CD4-positive, alpha-beta memory T cell (primary cell): Measurements from ENCODE around the gene KCNJ18. TPM values are rescaled to one million over a fixed set of nuclear protein-coding genes. Genes with fewer than 3 reads are reported as not detected.
"Not testable (repeated sequence)": the region's sequence is repeated elsewhere in the genome, so short reads cannot be mapped to it uniquely, and the experiment has no call there.

Source experiments
- CTCF ChIA-PET: fragments of 350-600 bp; sonication (Branson Sonifier 250); formaldehyde crosslinking; loops from one replicate; lab custom pipeline; 2021; ENCODE audit warnings: inconsistent platforms; ENCODE audit not compliant: partially characterized antibody; lab: Charles Lee
- POLR2A ChIA-PET: fragments of 350-600 bp; sonication (Branson Sonifier 250); formaldehyde crosslinking; loops from one replicate; lab custom pipeline; 2021; ENCODE audit not compliant: partially characterized antibody; lab: Charles Lee
- DNase-seq, 5 donors: peaks; one replicate each; pipeline versions ENCODE4 v3.0.0 to v3.0.0-alpha.2; 2020 to 2022; ENCODE audit warnings: mixed read lengths in 1 of 5
- H3K27ac ChIP-seq: one replicate; pipeline ENCODE4 v1.7.0; 2013; ENCODE audit warnings: low read depth, low read length
- H3K27me3 ChIP-seq: 2 replicates; pipeline ENCODE4 v1.7.0; 2013; ENCODE audit warnings: mild to moderate bottlenecking, low read length, moderate library complexity; ENCODE audit not compliant: insufficient read depth
- H3K36me3 ChIP-seq: 2 replicates; pipeline ENCODE4 v1.7.0; 2013; ENCODE audit warnings: mild to moderate bottlenecking, low read length, moderate library complexity; ENCODE audit not compliant: insufficient read depth
- H3K4me1 ChIP-seq: 2 replicates; pipeline ENCODE4 v1.7.0; 2013; ENCODE audit warnings: mild to moderate bottlenecking, low read length, moderate library complexity; ENCODE audit not compliant: insufficient read depth
- H3K4me3 ChIP-seq, 2 donors: one replicate each; pipeline ENCODE4 v1.7.0; 2013; ENCODE audit warnings: low read length in 2 of 2, mild to moderate bottlenecking in 1 of 2
- H3K9me3 ChIP-seq, 2 donors: one replicate each; pipeline ENCODE4 v1.7.0; 2013; ENCODE audit warnings: low read length in 2 of 2, control low read depth in 1 of 2; ENCODE audit not compliant: control insufficient read depth in 1 of 2
- H3K27ac Mint-ChIP-seq, 7 donors: one replicate each; pipeline ENCODE4 v1.8.0; 2020 to 2021; ENCODE audit warnings: mixed read lengths in 7 of 7, mild to moderate bottlenecking in 6 of 7, inconsistent platforms in 3 of 7, moderate library complexity in 3 of 7
- H3K27me3 Mint-ChIP-seq, 2 donors: one replicate each; pipeline ENCODE4 v1.8.0; 2020 to 2021; ENCODE audit warnings: mixed read lengths in 2 of 2
- H3K36me3 Mint-ChIP-seq, 2 donors: one replicate each; pipeline ENCODE4 v1.8.0; 2020 to 2021; ENCODE audit warnings: mixed read lengths in 2 of 2, inconsistent platforms in 1 of 2, mild to moderate bottlenecking in 1 of 2
- H3K4me1 Mint-ChIP-seq, 4 donors: one replicate each; pipeline ENCODE4 v1.8.0; 2020 to 2021; ENCODE audit warnings: mixed read lengths in 4 of 4, mild to moderate bottlenecking in 1 of 4
- H3K4me3 Mint-ChIP-seq, 8 donors: one replicate each; pipeline ENCODE4 v1.8.0; 2020 to 2021; ENCODE audit warnings: mixed read lengths in 8 of 8, mild to moderate bottlenecking in 7 of 8, moderate library complexity in 6 of 8, inconsistent platforms in 3 of 8
- H3K9me3 Mint-ChIP-seq, 8 donors: one replicate each; pipeline ENCODE4 v1.8.0; 2020 to 2021; ENCODE audit warnings: mixed read lengths in 8 of 8, mild to moderate bottlenecking in 5 of 8, inconsistent platforms in 3 of 8, moderate library complexity in 1 of 8
- intact Hi-C: fragments of 100-400 bp; cut with micrococcal nuclease; formaldehyde crosslinking; loops from one replicate; pipeline ENCODE4 v1.15.1; 2023
- polyA plus RNA-seq, 2 donors: library from polyadenylated mRNA; unstranded; fragments of 300-500 nt; fragmentation: Illumina TruSeq; gene quantifications; one replicate each; pipeline ENCODE4 v1.2.3, GENCODE V29; 2021
- total RNA-seq, 2 experiments: library from RNA; stranded (reverse); gene quantifications; one replicate each; pipeline ENCODE4 v1.2.3, GENCODE V29; 2021

Gene KCNJ18
- total and polyA plus RNA-seq, 4 experiments from 2014 or later, result not detected

DNA sequence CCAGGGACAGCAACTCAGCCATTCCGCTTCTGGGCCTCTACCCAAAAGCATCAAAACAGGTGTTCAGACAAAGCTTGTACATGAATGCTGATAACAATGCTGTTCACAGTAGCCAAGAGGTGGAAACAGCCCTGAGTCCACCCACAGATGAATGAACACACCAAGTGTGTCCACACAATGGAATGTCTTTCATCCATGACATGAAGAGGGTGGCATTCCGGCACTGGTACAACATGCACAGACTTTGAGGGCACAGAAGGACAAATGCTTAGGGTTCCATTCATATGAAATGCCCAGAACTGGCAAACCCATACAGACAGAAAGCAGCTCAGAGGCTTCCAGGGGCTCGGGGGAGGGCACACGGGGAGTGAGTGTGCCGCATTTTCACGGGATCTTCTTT, 49.2 kb downstream of the KCNJ18 start:
- H3K36me3 ChIP-seq, H3K4me3 Mint-ChIP-seq, H3K27me3 ChIP-seq, H3K27ac Mint-ChIP-seq, H3K36me3 Mint-ChIP-seq, POLR2A ChIA-PET, H3K9me3 ChIP-seq, H3K27ac ChIP-seq, H3K4me3 ChIP-seq, DNase-seq, CTCF ChIA-PET, intact Hi-C loops, H3K4me1 ChIP-seq, H3K27me3 Mint-ChIP-seq, H3K9me3 Mint-ChIP-seq, H3K4me1 Mint-ChIP-seq: not testable (repeated sequence)

DNA sequence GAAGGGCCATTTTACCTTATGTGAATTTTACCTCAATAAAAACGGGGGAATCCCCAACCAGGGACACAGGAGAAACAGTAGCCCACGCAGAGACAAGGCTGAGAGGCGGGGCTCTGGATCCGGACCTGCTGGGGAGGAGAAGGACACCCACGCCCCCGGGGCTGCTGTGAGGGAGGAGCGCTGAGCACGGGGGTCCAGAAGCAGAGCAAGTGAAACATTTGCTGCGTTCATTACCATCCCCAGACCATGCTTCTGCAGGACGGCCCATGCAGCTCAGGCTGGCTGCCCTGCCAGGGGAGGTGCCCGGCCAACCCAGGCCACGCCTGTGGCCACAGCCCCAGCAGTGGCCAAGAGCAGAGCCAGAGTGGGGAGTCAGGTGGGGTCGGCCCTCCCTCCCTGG, 50.0 kb downstream of the KCNJ18 start:
- no peaks in the 10 kb centered on the region for H3K36me3 ChIP-seq
- no peak for DNase-seq
- H3K9me3 ChIP-seq, result no peaks in the 10 kb centered on the region
- no peak overlapping the region for H3K27ac Mint-ChIP-seq
- intact Hi-C loops, result no loop called here
- H3K36me3 Mint-ChIP-seq, result no peaks in the 10 kb centered on the region
- ChIA-PET CTCF (no interaction called here), POLR2A (no interaction called here)
- no peaks in the 10 kb centered on the region for H3K27me3 Mint-ChIP-seq
- no peak overlapping the region for H3K4me3 ChIP-seq
- H3K4me3 Mint-ChIP-seq, result no peak overlapping the region
- H3K27ac ChIP-seq, result no peak overlapping the region
- H3K9me3 Mint-ChIP-seq, result peaks cover 0 to 10% (median 0%) of the 10 kb centered on the region in 8 donors
- no peaks in the 10 kb centered on the region for H3K27me3 ChIP-seq
- H3K4me1 ChIP-seq, result no peaks in the 10 kb centered on the region
- H3K4me1 Mint-ChIP-seq, result peaks cover 0 to 1% (median 0%) of the 10 kb centered on the region in 4 donors

DNA sequence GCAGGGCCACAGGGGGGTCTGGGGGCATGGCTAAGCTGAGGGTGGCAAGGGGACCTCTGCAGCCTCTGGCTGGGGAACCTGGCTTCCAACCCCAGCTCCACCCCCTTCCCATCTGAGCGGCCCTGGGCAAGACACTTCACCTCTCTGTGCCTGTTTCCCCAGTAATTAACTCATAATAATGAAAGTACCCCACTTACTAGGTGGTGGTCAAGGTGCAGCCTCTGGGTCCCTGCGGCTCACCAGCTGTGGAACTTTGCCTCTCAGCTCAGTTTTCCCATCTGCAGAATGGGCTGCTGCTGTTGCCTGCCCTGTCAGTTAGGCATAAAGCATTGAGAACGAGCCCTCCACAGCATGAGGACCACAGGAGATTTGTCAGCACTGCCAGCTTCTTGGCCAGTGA, 51.8 kb downstream of the KCNJ18 start:
- H3K9me3 ChIP-seq, H3K4me3 ChIP-seq, H3K4me1 Mint-ChIP-seq, H3K27ac Mint-ChIP-seq, H3K27me3 ChIP-seq, H3K4me3 Mint-ChIP-seq, H3K27me3 Mint-ChIP-seq, CTCF ChIA-PET, H3K27ac ChIP-seq, H3K36me3 ChIP-seq, DNase-seq, intact Hi-C loops, H3K36me3 Mint-ChIP-seq, POLR2A ChIA-PET, H3K4me1 ChIP-seq: not testable (repeated sequence)
- H3K9me3 Mint-ChIP-seq, result peaks cover 0 to 14% (median 0%) of the 10 kb centered on the region in 8 donors

DNA sequence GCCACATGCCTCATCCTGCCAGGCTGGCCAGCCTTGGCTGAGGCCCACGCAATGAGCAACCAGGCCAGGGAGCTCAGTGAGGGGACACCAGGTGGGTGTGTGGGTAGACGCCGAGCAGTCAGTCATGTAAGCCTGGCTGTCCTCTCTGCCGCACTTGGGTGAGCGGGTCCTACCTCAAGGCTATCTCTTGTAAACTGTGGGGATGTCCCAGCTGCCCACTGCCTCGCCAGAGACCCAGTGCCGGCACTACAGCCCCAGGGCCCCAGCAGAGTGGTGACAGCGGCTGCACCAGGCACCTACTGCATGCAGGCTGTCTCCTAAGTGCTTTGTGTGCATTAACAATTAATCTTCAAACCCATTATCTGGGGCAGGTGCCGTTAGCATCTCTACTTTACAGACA, 52.3 kb downstream of the KCNJ18 start:
- H3K27ac Mint-ChIP-seq, H3K27me3 ChIP-seq, H3K4me3 Mint-ChIP-seq, POLR2A ChIA-PET, H3K9me3 ChIP-seq, H3K36me3 Mint-ChIP-seq, H3K27me3 Mint-ChIP-seq, DNase-seq, H3K27ac ChIP-seq, intact Hi-C loops, H3K36me3 ChIP-seq, H3K4me3 ChIP-seq, CTCF ChIA-PET, H3K4me1 ChIP-seq, H3K4me1 Mint-ChIP-seq: not testable (repeated sequence)
- peaks cover 0 to 12% (median 0%) of the 10 kb centered on the region in 8 donors for H3K9me3 Mint-ChIP-seq

DNA sequence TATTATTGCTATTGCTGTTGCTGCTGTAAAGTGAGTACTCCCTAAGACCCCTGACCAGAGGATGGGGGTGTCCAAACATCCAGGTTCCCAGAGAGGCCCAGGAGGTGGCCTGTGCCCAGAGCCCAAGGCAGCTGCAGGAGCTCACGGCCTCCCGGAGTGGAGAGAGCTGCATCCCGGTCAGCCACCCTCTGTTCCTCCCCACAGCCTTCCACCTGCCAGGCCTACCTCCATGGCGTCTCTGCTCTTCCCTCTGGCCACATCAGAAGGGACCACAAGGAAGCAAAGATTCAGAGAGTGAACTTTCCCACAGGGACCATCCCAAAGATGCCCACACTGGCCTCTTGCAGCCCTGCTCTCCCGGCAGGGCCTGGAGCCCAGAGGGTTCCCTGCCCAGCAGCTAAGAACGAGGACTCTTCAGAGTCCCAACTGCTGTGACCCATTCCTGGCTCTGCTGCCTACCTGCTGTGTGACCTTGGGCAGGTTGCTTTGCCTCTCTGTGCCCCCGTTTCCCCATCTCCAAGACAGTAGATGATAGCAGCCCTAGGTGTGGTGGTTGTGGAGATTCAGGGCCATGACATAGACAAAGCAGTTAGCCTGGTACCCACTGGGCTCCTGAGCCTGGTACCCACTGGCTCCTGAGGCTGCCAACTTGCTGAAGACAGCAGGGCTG, 53.2 kb downstream of the KCNJ18 start:
- H3K27me3 ChIP-seq, H3K4me3 Mint-ChIP-seq, H3K36me3 ChIP-seq, H3K36me3 Mint-ChIP-seq, DNase-seq, POLR2A ChIA-PET, H3K4me1 Mint-ChIP-seq, H3K4me3 ChIP-seq, intact Hi-C loops, CTCF ChIA-PET, H3K27ac Mint-ChIP-seq, H3K27ac ChIP-seq, H3K9me3 ChIP-seq, H3K27me3 Mint-ChIP-seq, H3K4me1 ChIP-seq: not testable (repeated sequence)
- H3K9me3 Mint-ChIP-seq, result peaks cover 0 to 12% (median 0%) of the 10 kb centered on the region in 8 donors

DNA sequence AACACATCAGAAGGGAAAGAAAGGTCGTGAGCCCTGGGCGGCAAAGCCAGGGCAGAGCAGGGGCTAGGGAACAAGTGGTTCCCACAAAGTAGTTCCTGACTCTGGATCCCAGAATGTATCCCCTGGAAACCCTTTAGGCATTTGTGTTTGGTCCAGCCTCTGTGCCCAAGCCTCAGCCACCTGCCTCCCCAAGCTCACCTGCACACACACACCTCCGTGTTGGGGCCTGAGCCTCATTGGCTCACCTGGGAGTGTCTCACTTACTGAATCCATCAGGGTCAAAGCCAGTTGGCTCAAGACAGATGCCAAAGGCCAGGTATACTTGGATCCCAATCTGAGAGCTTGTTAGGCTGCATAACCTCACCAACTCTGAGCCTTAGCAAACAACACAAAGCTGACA, 54.1 kb downstream of the KCNJ18 start:
- intact Hi-C loops, DNase-seq, H3K27ac Mint-ChIP-seq, H3K4me1 ChIP-seq, H3K4me3 Mint-ChIP-seq, H3K27me3 Mint-ChIP-seq, H3K27ac ChIP-seq, POLR2A ChIA-PET, CTCF ChIA-PET, H3K4me3 ChIP-seq, H3K9me3 ChIP-seq, H3K36me3 Mint-ChIP-seq, H3K36me3 ChIP-seq, H3K27me3 ChIP-seq, H3K4me1 Mint-ChIP-seq: not testable (repeated sequence)
- peaks cover 0 to 17% (median 3%) of the 10 kb centered on the region in 8 donors for H3K9me3 Mint-ChIP-seq

DNA sequence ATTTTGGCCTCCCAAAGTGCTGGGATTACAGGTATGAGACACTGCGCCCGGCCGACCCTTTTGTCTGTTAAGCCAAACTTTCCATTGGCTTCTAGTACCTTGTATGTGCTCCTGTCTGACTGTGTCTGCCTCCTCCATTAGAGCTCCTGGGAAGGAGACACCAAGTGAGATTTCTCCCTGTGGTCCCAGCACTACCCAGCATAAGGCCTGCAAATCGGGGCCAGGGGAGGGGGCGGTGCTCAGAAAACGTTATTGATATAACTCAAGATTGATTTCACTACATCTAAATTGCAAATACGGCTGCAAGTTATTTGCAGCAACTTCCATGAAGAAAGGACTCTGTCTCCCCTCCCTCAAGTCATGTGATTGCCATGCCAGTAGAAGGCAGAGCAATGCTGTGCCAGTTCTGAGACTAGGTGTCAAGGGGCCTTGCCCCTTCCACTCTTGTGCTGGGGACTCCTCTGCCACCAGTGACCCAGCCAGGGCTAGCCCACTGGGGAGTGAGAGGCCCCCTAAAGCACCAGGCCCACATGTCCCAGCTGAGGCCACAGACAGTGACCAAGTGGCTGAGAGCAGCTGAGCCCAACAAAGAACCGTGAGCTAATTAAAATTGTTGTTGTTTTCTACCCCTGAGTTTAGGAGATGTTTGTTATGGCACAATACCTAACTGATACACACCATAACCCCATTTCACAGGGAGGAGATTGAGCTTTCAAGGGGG, 55.0 kb downstream of the KCNJ18 start:
- CTCF ChIA-PET, H3K36me3 ChIP-seq, H3K27me3 Mint-ChIP-seq: not testable (repeated sequence)

More for the DNA sequence above, 55.0 kb downstream of the KCNJ18 start:
- H3K9me3 Mint-ChIP-seq, result peaks cover 0 to 17% (median 4%) of the 10 kb centered on the region in 8 donors
- H3K9me3 ChIP-seq, POLR2A ChIA-PET, H3K4me1 Mint-ChIP-seq, DNase-seq, intact Hi-C loops, H3K36me3 Mint-ChIP-seq, H3K27me3 ChIP-seq, H3K4me3 ChIP-seq, H3K4me1 ChIP-seq, H3K27ac ChIP-seq, H3K4me3 Mint-ChIP-seq: not testable (repeated sequence)
- H3K27ac Mint-ChIP-seq, result peak overlapping the region in 1 of 7 donors; percentile 80
